Measurements from ENCODE around the gene DCAF8. TPM values are rescaled to one million over a fixed set of nuclear protein-coding genes. Genes with fewer than 3 reads are reported as not detected.

The DCAF8 gene
- polyA plus RNA-seq, 3 donors: 35.5 to 205 (median 44.6) TPM

- H3K9me3 ChIP-seq (replicated peaks in 1 of 2; ENCODE audit: control insufficient read depth in 1 of 2, insufficient read depth in 1 of 2, low read length in 2 of 2): no peaks in the 10 kb centered on the region
- intact Hi-C loops (cut with micrococcal nuclease): loop anchor here in 1 of 2 donors (10.0 kb wide), 1 partner anchor 92 kb away; no protein-coding TSS in a partner anchor
- WGBS (ENCODE audit: insufficient coverage): 100% methylated on average over 2 of the region's 4 CpGs
- no peaks in the 10 kb centered on the region for H3K4me1 Mint-ChIP-seq
- H3K9ac ChIP-seq (ENCODE audit: insufficient read depth, low read length, poor library complexity, severe bottlenecking): no peak overlapping the region
- no peaks in the 10 kb centered on the region for H3K36me3 ChIP-seq (replicated peaks in 1 of 2; ENCODE audit: control insufficient read depth in 1 of 2, insufficient read depth in 2 of 2, low read length in 2 of 2)
- no peak overlapping the region for H3K27ac ChIP-seq (ENCODE audit: low read depth in 1 of 2, low read length in 2 of 2)
- H3K4me3 Mint-ChIP-seq: no peak overlapping the region
- peaks cover 4 to 9% of the 10 kb centered on the region in 2 donors for H3K4me1 ChIP-seq (ENCODE audit: control insufficient read depth in 1 of 2, insufficient read depth in 2 of 2, low read length in 2 of 2)
- no peak overlapping the region for H3K27ac Mint-ChIP-seq
- no peak overlapping the region for H3K4me3 ChIP-seq (replicated peaks in 1 of 3; ENCODE audit: low read depth in 2 of 3, low read length in 3 of 3)
- H3K79me2 ChIP-seq (ENCODE audit: insufficient read depth, low read length): no peaks in the 10 kb centered on the region
- no peak overlapping the region for H3K4me2 ChIP-seq (replicated peaks; ENCODE audit: extremely low read depth, low read length, poor library complexity, severe bottlenecking)
- peaks cover 0 to 2% (median under 1%) of the 10 kb centered on the region in 3 donors for H3K27me3 Mint-ChIP-seq (ENCODE audit: low read depth in 3 of 3)
- no peaks in the 10 kb centered on the region for H3K36me3 Mint-ChIP-seq
- DNase-seq: no peak
- no peaks in the 10 kb centered on the region for H3K9me3 Mint-ChIP-seq
- TF ChIP-seq, protein P1, sequence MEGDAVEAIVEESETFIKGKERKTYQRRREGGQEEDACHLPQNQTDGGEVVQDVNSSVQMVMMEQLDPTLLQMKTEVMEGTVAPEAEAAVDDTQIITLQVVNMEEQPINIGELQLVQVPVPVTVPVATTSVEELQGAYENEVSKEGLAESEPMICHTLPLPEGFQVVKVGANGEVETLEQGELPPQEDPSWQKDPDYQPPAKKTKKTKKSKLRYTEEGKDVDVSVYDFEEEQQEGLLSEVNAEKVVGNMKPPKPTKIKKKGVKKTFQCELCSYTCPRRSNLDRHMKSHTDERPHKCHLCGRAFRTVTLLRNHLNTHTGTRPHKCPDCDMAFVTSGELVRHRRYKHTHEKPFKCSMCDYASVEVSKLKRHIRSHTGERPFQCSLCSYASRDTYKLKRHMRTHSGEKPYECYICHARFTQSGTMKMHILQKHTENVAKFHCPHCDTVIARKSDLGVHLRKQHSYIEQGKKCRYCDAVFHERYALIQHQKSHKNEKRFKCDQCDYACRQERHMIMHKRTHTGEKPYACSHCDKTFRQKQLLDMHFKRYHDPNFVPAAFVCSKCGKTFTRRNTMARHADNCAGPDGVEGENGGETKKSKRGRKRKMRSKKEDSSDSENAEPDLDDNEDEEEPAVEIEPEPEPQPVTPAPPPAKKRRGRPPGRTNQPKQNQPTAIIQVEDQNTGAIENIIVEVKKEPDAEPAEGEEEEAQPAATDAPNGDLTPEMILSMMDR (IDR thresholded peaks at IDR 0.05): no peak
- no peaks in the 10 kb centered on the region for H4K20me1 ChIP-seq (ENCODE audit: insufficient read depth, low read length)
- H2AFZ ChIP-seq (ENCODE audit: insufficient read depth, low read depth, low read length, poor library complexity, severe bottlenecking): no peak overlapping the region
- H3K27me3 ChIP-seq (ENCODE audit: control insufficient read depth in 2 of 2, insufficient read depth in 2 of 2, low read length in 2 of 2): no peaks in the 10 kb centered on the region
These were observed 65.1 kb downstream of the DCAF8 start for GRCh38 chr1:160197231-160197630.

DNA sequence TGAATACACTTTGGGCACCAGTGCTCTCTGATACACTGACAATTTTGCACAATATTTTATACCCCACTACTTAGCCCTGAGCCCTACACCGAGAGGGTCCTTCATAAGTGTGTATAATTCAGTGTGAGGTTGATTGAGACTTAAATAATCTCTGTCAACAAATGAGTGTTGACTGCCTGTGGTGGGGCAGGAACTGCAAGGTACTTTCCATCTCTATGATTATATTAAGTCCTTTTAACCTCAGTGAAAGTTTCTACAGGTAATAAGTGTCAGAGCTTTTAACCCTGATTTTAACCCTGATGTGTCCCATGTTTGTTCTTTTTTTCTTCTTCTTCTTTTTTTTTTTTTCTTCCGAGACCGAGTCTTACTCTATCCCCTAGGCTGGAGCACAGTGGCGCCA, 66.2 kb downstream of the DCAF8 start:
- Histone ChIP-seq H3K4me3 (replicated peaks in 1 of 3; ENCODE audit: low read depth in 2 of 3, low read length in 3 of 3) (no peak overlapping the region), H4K20me1 (ENCODE audit: insufficient read depth, low read length) (no peaks in the 10 kb centered on the region), H2AFZ (ENCODE audit: insufficient read depth, low read depth, low read length, poor library complexity, severe bottlenecking) (no peak overlapping the region), H3K9ac (ENCODE audit: insufficient read depth, low read length, poor library complexity, severe bottlenecking) (no peak overlapping the region), H3K79me2 (ENCODE audit: insufficient read depth, low read length) (no peaks in the 10 kb centered on the region), H3K27me3 (ENCODE audit: control insufficient read depth in 2 of 2, insufficient read depth in 2 of 2, low read length in 2 of 2) (no peaks in the 10 kb centered on the region), H3K9me3 (replicated peaks in 1 of 2; ENCODE audit: control insufficient read depth in 1 of 2, insufficient read depth in 1 of 2, low read length in 2 of 2) (no peaks in the 10 kb centered on the region), H3K4me2 (replicated peaks; ENCODE audit: extremely low read depth, low read length, poor library complexity, severe bottlenecking) (no peak overlapping the region), H3K36me3 (replicated peaks in 1 of 2; ENCODE audit: control insufficient read depth in 1 of 2, insufficient read depth in 2 of 2, low read length in 2 of 2) (no peaks in the 10 kb centered on the region), H3K27ac (ENCODE audit: low read depth in 1 of 2, low read length in 2 of 2) (no peak overlapping the region), H3K4me1 (ENCODE audit: control insufficient read depth in 1 of 2, insufficient read depth in 2 of 2, low read length in 2 of 2) (peaks cover 4 to 9% of the 10 kb centered on the region in 2 donors)
- peaks cover under 1 to 2% (median 2%) of the 10 kb centered on the region in 3 donors for H3K27me3 Mint-ChIP-seq (ENCODE audit: low read depth in 3 of 3)
- intact Hi-C loops (cut with micrococcal nuclease): loop anchor here in 1 of 2 donors (10.0 kb wide), 1 partner anchor 91 kb away; no protein-coding TSS in a partner anchor
- no peaks in the 10 kb centered on the region for H3K36me3 Mint-ChIP-seq
- no peak for DNase-seq
- H3K27ac Mint-ChIP-seq: no peak overlapping the region
- H3K4me1 Mint-ChIP-seq: no peaks in the 10 kb centered on the region
- no peaks in the 10 kb centered on the region for H3K9me3 Mint-ChIP-seq
- H3K4me3 Mint-ChIP-seq: no peak overlapping the region
- WGBS (ENCODE audit: insufficient coverage): no CpG with 5 or more reads among the region's 4 CpGs
- TF ChIP-seq, protein P1 (IDR thresholded peaks at IDR 0.05): no peak
